ENCODE measurements around the gene IL36G.

The IL36G gene

GRCh38 chr2:112954364-112954763 lies 23.4 kb upstream of the IL36G start:
- TF ChIP-seq, protein P1, sequence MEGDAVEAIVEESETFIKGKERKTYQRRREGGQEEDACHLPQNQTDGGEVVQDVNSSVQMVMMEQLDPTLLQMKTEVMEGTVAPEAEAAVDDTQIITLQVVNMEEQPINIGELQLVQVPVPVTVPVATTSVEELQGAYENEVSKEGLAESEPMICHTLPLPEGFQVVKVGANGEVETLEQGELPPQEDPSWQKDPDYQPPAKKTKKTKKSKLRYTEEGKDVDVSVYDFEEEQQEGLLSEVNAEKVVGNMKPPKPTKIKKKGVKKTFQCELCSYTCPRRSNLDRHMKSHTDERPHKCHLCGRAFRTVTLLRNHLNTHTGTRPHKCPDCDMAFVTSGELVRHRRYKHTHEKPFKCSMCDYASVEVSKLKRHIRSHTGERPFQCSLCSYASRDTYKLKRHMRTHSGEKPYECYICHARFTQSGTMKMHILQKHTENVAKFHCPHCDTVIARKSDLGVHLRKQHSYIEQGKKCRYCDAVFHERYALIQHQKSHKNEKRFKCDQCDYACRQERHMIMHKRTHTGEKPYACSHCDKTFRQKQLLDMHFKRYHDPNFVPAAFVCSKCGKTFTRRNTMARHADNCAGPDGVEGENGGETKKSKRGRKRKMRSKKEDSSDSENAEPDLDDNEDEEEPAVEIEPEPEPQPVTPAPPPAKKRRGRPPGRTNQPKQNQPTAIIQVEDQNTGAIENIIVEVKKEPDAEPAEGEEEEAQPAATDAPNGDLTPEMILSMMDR (IDR thresholded peaks at IDR 0.05; ENCODE audit: low read depth, low read length), result no peak
- H3K4me3 ChIP-seq (ENCODE audit: low read depth, low read length), result no peak overlapping the region
- DNase-seq (ENCODE audit: low read depth, low spot score), result no peak
- in situ Hi-C loops (cut with HindIII; ENCODE audit: low sequenced_read_pairs), result no loop called here

DNA sequence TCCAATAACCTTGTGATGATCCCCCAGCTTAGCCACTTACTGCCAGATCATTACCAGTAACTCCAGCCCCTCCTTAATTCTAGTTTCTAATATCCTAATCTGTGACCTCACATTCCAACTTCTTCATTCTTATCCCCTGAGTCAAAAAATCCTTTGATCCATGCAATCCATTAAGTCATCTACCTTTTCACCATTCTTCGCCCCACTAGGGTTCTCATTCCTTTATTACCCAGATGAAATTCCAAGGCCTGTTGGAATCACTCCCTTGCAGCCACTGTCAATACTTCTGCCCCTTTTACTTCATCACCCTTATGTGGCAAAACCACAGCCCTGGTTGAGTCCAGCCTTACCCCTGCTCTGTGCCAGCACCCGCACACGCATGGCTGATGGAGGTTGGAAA lies 20.3 kb upstream of the IL36G start:
- DNase-seq (ENCODE audit: low read depth, low spot score), result no peak
- no peak overlapping the region for H3K4me3 ChIP-seq (ENCODE audit: low read depth, low read length)
- in situ Hi-C loops (cut with HindIII; ENCODE audit: low sequenced_read_pairs), result no loop called here
- TF ChIP-seq, protein P1 (IDR thresholded peaks at IDR 0.05; ENCODE audit: low read depth, low read length), result no peak

DNA sequence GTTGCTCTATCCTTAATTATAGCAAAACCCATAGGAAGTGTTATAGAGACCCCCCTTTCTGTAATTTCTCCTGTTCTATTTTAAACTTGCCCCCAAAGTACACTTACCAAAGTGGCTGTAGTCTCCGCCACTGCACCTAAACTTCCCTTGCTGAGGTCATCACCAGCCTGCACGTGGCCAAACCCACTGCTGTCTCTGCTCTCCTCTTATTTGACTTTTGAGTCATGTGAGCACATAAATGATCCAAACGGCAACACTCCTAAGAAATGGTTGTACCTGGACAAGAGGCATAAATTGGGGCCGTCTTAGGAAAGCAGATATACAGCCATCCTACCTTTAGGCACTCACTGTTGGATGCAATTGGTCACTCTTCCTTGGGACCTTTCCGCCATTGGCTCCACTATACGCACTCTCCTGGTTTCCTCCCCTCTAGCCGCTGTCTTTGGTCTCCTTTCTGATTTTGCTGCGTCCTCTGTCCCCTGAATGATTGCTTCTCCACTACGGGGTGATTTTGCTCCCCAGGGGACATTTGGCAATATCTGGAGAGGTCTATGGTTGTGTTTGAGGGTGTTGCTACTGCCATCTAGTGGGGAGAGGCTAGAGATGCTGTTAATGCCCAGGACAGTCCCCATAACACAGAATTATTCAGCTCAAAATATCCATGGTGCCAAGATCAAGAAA lies 19.2 kb upstream of the IL36G start:
- peak; percentile 53 for DNase-seq (ENCODE audit: low read depth, low spot score)
- in situ Hi-C loops (cut with HindIII; ENCODE audit: low sequenced_read_pairs), result no loop called here

DNA sequence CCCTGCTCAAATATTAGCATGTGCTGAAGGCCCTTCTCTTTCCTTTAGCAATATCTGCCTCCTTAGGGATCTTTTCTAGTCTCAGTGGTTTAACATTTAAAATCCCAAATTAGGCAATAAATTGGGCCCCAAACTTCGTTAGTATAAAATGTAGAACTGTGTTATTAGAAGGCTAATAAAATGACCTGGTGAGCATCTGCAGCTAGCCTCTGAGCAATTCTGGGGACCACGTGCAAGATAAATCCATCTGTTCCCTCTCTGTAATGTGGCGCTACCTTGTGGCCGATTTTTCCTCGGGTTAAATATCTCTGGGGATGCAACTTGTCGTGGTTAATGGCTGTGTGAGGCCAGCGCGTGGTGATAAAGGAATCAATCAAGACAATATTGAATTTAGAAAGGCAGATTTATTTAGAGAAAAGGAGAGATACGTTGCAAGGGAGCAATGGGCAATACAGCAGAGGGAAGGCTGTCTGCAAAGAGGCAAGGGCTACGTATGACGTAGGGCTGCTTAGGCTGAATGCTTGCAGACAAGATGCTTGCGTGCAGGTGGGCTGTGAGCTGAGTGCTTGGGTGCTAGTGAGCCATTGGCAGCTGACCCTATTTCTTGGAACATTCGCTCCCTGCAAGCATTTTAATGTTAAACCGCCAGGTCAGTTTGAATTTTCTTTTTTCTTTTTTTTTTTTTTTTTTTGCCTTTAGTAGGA lies 18.5 kb upstream of the IL36G start:
- no peak for DNase-seq (ENCODE audit: low read depth, low spot score)
- no peak overlapping the region for H3K4me3 ChIP-seq (ENCODE audit: low read depth, low read length)
- TF ChIP-seq, protein P1 (IDR thresholded peaks at IDR 0.05; ENCODE audit: low read depth, low read length), result no peak
- in situ Hi-C loops (cut with HindIII; ENCODE audit: low sequenced_read_pairs), result no loop called here

More for the DNA sequence above, 19.2 kb upstream of the IL36G start:
- H3K4me3 ChIP-seq (ENCODE audit: low read depth, low read length), result no peak overlapping the region
- TF ChIP-seq, protein P1 (IDR thresholded peaks at IDR 0.05; ENCODE audit: low read depth, low read length), result peak; percentile 93

- TF ChIP-seq, protein P1 (IDR thresholded peaks at IDR 0.05; ENCODE audit: low read depth, low read length), result no peak
- in situ Hi-C loops (cut with HindIII; ENCODE audit: low sequenced_read_pairs), result no loop called here
- no peak for DNase-seq (ENCODE audit: low read depth, low spot score)
- H3K4me3 ChIP-seq (ENCODE audit: low read depth, low read length), result no peak overlapping the region
Measured at GRCh38 chr2:112960230-112960825, 17.5 kb upstream of the IL36G start.

- DNase-seq (ENCODE audit: low read depth, low spot score), result no peak
Measured at GRCh38 chr2:112962308-112963175, 15.3 kb upstream of the IL36G start.

More at GRCh38 chr2:112962308-112963175, 15.3 kb upstream of the IL36G start:
- TF ChIP-seq, protein P1 (IDR thresholded peaks at IDR 0.05; ENCODE audit: low read depth, low read length), result no peak
- no peak overlapping the region for H3K4me3 ChIP-seq (ENCODE audit: low read depth, low read length)
- in situ Hi-C loops (cut with HindIII; ENCODE audit: low sequenced_read_pairs), result no loop called here

Measured in astrocyte of the spinal cord (primary cell).